Ovary (tissue), 9 donors: Measurements from ENCODE around the gene IGSF21. TPM values are rescaled to one million over a fixed set of nuclear protein-coding genes. Genes with fewer than 3 reads are reported as not detected.

ENCODE experiments used
- DNase-seq, 5 donors: peaks; one replicate each; pipeline ENCODE4 v3.0.0-alpha.2; 2019 to 2020
- H3K27ac ChIP-seq, 2 donors: fragments of 200-600 bp; one replicate each; pipeline versions ENCODE4 v1.5.1 to v1.8.0; 2019 to 2022
- H3K27me3 ChIP-seq: fragments of 200-600 bp; one replicate; pipeline ENCODE4 v1.8.0; 2022
- H3K36me3 ChIP-seq: fragments of 200-600 bp; sonication (generic); one replicate; pipeline ENCODE4 v1.5.1; 2019
- H3K4me1 ChIP-seq: one replicate; pipeline ENCODE4 v1.8.1; 2013; ENCODE audit warnings: mild to moderate bottlenecking, moderate library complexity; ENCODE audit not compliant: insufficient read depth
- H3K4me3 ChIP-seq: fragments of 200-600 bp; sonication (generic); one replicate; pipeline ENCODE4 v1.5.1; 2017
- H3K9me3 ChIP-seq, 2 donors: fragments of 200-600 bp in 1 of 2; sonication (generic) in 1 of 2; one replicate each; pipeline versions ENCODE4 v1.5.1 to v1.8.1; 2013 to 2019; ENCODE audit warnings: mild to moderate bottlenecking in 1 of 2, moderate library complexity in 1 of 2
- EP300 ChIP-seq: sonication (generic); formaldehyde crosslinking; IDR thresholded peaks from one replicate; pipeline ENCODE4 v1.6.1; 2017; ENCODE audit warnings: antibody characterized with exemption
- POLR2A ChIP-seq: fragments of 450-650 bp; IDR thresholded peaks from one replicate; pipeline ENCODE4 v1.6.1; 2017; ENCODE audit warnings: antibody characterized with exemption, mild to moderate bottlenecking, moderate library complexity
- WGBS, 3 donors: extraction: QIAGEN DNeasy Blood & Tissue Kit in 1 of 3; methylation state at CpG; one replicate each; pipeline versions ENCODE4 v1.1.5 to v1.1.7; 2013 to 2017; 5-methylcytosine and 5-hydroxymethylcytosine counted together
- intact Hi-C, 4 donors: fragments of 100-400 bp; cut with DNase I; formaldehyde crosslinking; loops; one replicate each; pipeline versions ENCODE4 v1.11.0 to v1.15.1; 2022 to 2023
- polyA plus RNA-seq, 2 donors: library from polyadenylated mRNA; stranded (reverse); fragments of 200-250 nt in 1 of 2; fragments of 350-450 nt in 1 of 2; fragmentation: Illumina TruSeq in 1 of 2; extraction: RNeasy Lipid Tissue Mini Kit (QIAGEN cat#74804) in 1 of 2; gene quantifications; one replicate each; pipeline ENCODE4 v1.2.3, GENCODE V29; 2013 to 2014
- total RNA-seq, 7 donors: library from RNA; depleted of rRNA in 2 of 7; stranded (reverse); fragments of >200 nt in 2 of 7; fragmentation: NEBNext Ultra II Directional in 3 of 7; extraction: Animal tissue kit (Norgen Biotek cat#: 25700) in 3 of 7; gene quantifications; one replicate each; pipeline versions ENCODE4 v1.1.0 to v1.2.4, GENCODE V29; 2016 to 2023
- TF ChIP-seq, protein P1 (sequence below), 3 donors: fragments of 450-650 bp in 2 of 3; fragments of 200-600 bp in 1 of 3; IDR thresholded peaks; one replicate each; pipeline versions ENCODE4 v1.5.1 to v1.8.0; 2016 to 2022; ENCODE audit warnings: antibody characterized with exemption in 3 of 3, mild to moderate bottlenecking in 1 of 3
- donor health status: DM: no; HTN: no; CAD: no; lungs with moderate emphysema.
- donor health status: DM: no; HTN: no; CAD: no.
- donor health status: Bipolar disorder and iron deficiency.
- donor health status: DM: yes; HTN: yes; CAD: no.
- donor health status: DM: no; HTN: no; CAD: no.
- donor health status: DM: yes; HTN: yes; CAD: no.

IGSF21 gene
- total and polyA plus RNA-seq, 9 donors = 0.24 to 4.5 (median 1.3) TPM

DNA sequence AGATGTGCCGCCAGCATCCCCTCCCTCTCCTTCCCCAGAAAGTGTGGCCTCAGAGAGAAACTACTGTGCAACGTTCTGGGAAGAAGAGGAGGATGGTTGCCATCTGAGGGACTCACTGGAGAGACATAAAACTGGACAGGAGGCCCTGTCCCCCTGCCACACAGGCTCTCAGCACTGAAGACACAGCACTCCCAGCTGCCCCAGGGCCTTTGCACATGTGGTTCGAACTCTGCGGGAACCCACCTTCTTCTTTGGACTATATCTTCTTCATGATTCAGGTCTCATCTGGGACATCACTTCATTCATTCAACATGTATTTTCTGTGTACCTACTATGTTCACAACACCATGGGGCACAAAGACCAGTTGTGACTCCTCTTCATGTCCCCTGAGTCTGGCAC lies 17.4 kb downstream of the IGSF21 start:
- TF ChIP-seq EP300 (no peak), POLR2A (no peak)
- TF ChIP-seq, protein P1, sequence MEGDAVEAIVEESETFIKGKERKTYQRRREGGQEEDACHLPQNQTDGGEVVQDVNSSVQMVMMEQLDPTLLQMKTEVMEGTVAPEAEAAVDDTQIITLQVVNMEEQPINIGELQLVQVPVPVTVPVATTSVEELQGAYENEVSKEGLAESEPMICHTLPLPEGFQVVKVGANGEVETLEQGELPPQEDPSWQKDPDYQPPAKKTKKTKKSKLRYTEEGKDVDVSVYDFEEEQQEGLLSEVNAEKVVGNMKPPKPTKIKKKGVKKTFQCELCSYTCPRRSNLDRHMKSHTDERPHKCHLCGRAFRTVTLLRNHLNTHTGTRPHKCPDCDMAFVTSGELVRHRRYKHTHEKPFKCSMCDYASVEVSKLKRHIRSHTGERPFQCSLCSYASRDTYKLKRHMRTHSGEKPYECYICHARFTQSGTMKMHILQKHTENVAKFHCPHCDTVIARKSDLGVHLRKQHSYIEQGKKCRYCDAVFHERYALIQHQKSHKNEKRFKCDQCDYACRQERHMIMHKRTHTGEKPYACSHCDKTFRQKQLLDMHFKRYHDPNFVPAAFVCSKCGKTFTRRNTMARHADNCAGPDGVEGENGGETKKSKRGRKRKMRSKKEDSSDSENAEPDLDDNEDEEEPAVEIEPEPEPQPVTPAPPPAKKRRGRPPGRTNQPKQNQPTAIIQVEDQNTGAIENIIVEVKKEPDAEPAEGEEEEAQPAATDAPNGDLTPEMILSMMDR (IDR thresholded peaks at IDR 0.05) = no peak
- no peaks in the 10 kb centered on the region for H3K4me1 ChIP-seq
- H3K27me3 ChIP-seq = no peaks in the 10 kb centered on the region
- DNase-seq = no peak
- H3K27ac ChIP-seq = no peak overlapping the region
- intact Hi-C loops = no loop called here
- H3K36me3 ChIP-seq = no peaks in the 10 kb centered on the region
- 85 to 89% (median 86%) methylated on average over 4 of the region's 4 CpGs for WGBS, 3 donors
- H3K9me3 ChIP-seq = no peaks in the 10 kb centered on the region
- no peak overlapping the region for H3K4me3 ChIP-seq

DNA sequence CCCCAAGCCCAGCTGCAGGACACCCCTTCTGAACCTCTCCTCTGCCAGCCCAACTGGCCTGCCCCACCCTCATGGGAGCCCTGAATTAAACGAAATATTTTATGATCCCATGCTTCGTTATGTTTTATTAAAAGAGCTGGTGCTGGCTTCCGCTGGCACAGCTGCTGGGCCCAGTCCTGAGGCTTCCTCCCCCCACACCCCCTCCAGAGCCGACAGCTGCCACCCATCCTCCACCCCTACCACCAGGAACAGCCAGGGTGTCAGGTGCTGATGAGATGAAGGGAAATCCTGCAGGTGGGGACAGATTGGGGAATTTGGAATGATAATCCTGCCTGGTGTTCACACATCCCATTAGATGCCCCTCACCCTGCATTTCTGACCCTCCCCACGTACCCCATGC lies 19.0 kb downstream of the IGSF21 start:
- intact Hi-C loops = no loop called here
- H3K4me1 ChIP-seq = no peaks in the 10 kb centered on the region
- H3K27me3 ChIP-seq = no peaks in the 10 kb centered on the region
- 60 to 62% (median 61%) methylated on average over 5 of the region's 5 CpGs for whole genome bisulfite sequencing, 3 donors
- H3K4me3 ChIP-seq = no peak overlapping the region
- no peak for DNase-seq
- no peak overlapping the region for H3K27ac ChIP-seq
- no peaks in the 10 kb centered on the region for H3K36me3 ChIP-seq
- TF ChIP-seq, protein P1 (IDR thresholded peaks at IDR 0.05) = no peak
- TF ChIP-seq POLR2A = no peak
- TF ChIP-seq EP300 = no peak
- no peaks in the 10 kb centered on the region for H3K9me3 ChIP-seq

DNA sequence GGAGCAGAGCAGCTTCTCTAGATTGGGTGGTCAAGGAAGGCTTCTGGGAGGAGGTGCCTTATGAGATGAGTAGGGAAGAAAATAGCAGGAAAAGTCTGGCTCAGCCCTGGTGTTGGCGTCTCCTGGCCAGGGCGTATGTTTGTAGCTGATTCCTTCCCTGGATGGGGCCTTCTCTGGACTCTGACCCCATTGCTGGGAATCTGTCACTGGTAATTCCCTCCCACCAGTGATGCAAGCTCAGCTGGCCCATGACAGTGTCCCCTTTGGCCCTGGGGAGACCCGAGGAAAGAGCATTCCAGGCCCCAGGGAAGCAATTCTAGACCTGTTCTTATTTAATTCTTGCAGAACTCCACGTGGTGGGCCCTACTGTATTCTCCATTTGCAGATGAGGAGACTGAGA lies 20.7 kb downstream of the IGSF21 start:
- DNase-seq = no peak
- Histone ChIP-seq H3K4me1 (no peaks in the 10 kb centered on the region), H3K9me3 (no peaks in the 10 kb centered on the region), H3K27ac (no peak overlapping the region), H3K27me3 (no peaks in the 10 kb centered on the region), H3K36me3 (no peaks in the 10 kb centered on the region), H3K4me3 (no peak overlapping the region)
- TF ChIP-seq, protein P1 (IDR thresholded peaks at IDR 0.05) = no peak
- TF ChIP-seq EP300 (no peak), POLR2A (no peak)
- WGBS, 3 donors = 42 to 58% (median 56%) methylated on average over 4 of the region's 4 CpGs
- intact Hi-C loops = no loop called here

DNA sequence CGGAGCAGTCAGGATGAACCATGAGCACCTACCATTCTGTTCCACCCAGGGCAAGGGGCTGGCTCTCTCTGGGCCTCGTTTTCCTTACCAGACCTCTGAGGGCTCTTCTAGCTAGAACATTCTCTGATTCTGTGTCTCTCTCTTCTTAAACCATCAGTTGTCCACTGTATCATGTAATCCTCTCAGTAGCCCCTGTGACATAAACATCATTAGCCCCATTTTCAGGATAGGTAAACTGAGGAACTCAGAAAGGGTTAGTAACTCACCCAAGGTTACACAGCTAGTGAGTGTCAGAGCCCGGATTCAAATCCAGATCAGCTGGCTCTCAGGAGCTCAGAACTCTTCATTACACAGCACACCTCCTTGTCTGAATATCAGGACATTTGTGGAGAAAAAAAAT lies 22.8 kb downstream of the IGSF21 start:
- Histone ChIP-seq H3K4me1 (no peaks in the 10 kb centered on the region), H3K36me3 (no peaks in the 10 kb centered on the region), H3K9me3 (no peaks in the 10 kb centered on the region), H3K27me3 (no peaks in the 10 kb centered on the region), H3K27ac (no peak overlapping the region), H3K4me3 (no peak overlapping the region)
- TF ChIP-seq EP300 = no peak
- TF ChIP-seq POLR2A = no peak
- TF ChIP-seq, protein P1 (IDR thresholded peaks at IDR 0.05) = no peak
- 45 to 71% (median 52%) methylated on average over 3 of the region's 3 CpGs for WGBS, 3 donors
- intact Hi-C loops = no loop called here
- no peak for DNase-seq
